GM21786 (cell line): ENCODE measurements around the gene KLF2.
"Not testable (repeated sequence)": the region's sequence is repeated elsewhere in the genome, so short reads cannot be mapped to it uniquely, and the experiment has no call there.

Source experiments
- ATAC-seq: cut with Tn5 transposase; IDR thresholded peaks from one replicate; pipeline ENCODE4 v1.9.1; 2021; ENCODE audit not compliant: unreplicated experiment

Gene KLF2

GRCh38 chr19:16336571-16336970, 11.9 kb downstream of the KLF2 start:
- ATAC-seq: no peak

GRCh38 chr19:16337809-16338469, 13.3 kb downstream of the KLF2 start:
- no peak for ATAC-seq

- peak; percentile 58 for ATAC-seq
Measured at GRCh38 chr19:16338470-16339360, 14.1 kb downstream of the KLF2 start.

GRCh38 chr19:16339361-16339725, 14.7 kb downstream of the KLF2 start:
- ATAC-seq: peak; percentile 11

GRCh38 chr19:16340092-16340491, 15.5 kb downstream of the KLF2 start:
- ATAC-seq: no peak

- no peak for ATAC-seq
Measured at GRCh38 chr19:16340654-16341053, 16.0 kb downstream of the KLF2 start.

GRCh38 chr19:16342002-16342715, 17.5 kb downstream of the KLF2 start:
- peak; percentile 54 for ATAC-seq

- ATAC-seq: no peak
Measured at GRCh38 chr19:16343156-16343555, 18.5 kb downstream of the KLF2 start.

GRCh38 chr19:16345457-16345856, 20.8 kb downstream of the KLF2 start:
- ATAC-seq: no peak

- ATAC-seq: not testable (repeated sequence)
Measured at GRCh38 chr19:16347099-16347498, 22.5 kb downstream of the KLF2 start.

GRCh38 chr19:16347706-16348105, 23.1 kb downstream of the KLF2 start:
- no peak for ATAC-seq

- no peak for ATAC-seq
Measured at GRCh38 chr19:16349551-16350152, 25.0 kb downstream of the KLF2 start.

GRCh38 chr19:16351133-16351809, 26.6 kb downstream of the KLF2 start:
- ATAC-seq: no peak

- ATAC-seq: no peak
Measured at GRCh38 chr19:16355293-16356043, 30.8 kb downstream of the KLF2 start.

- no peak for ATAC-seq
Measured at GRCh38 chr19:16358456-16358855, 33.8 kb downstream of the KLF2 start.

- ATAC-seq: no peak
Measured at GRCh38 chr19:16359074-16359473, 34.4 kb downstream of the KLF2 start.

- ATAC-seq: no peak
Measured at GRCh38 chr19:16359964-16360363, 35.3 kb downstream of the KLF2 start.

- no peak for ATAC-seq
Measured at GRCh38 chr19:16360738-16361137, 36.1 kb downstream of the KLF2 start.

- no peak for ATAC-seq
Measured at GRCh38 chr19:16361254-16361653, 36.6 kb downstream of the KLF2 start.

- no peak for ATAC-seq
Measured at GRCh38 chr19:16361926-16362325, 37.3 kb downstream of the KLF2 start.
